AG09319 (cell line): ENCODE results near the gene AKAP1.

ENCODE experiments used
- DNase-seq: peaks from one replicate; pipeline ENCODE4 v3.0.0-alpha.2; 2010; ENCODE audit warnings: low read depth; ENCODE audit errors: extremely low read depth
- TF ChIP-seq, protein P1 (sequence below): IDR thresholded peaks from 2 replicates; pipeline ENCODE4 v1.5.1; 2011; ENCODE audit warnings: low read depth, mild to moderate bottlenecking, inconsistent platforms, low read length, moderate library complexity

Gene AKAP1

DNA sequence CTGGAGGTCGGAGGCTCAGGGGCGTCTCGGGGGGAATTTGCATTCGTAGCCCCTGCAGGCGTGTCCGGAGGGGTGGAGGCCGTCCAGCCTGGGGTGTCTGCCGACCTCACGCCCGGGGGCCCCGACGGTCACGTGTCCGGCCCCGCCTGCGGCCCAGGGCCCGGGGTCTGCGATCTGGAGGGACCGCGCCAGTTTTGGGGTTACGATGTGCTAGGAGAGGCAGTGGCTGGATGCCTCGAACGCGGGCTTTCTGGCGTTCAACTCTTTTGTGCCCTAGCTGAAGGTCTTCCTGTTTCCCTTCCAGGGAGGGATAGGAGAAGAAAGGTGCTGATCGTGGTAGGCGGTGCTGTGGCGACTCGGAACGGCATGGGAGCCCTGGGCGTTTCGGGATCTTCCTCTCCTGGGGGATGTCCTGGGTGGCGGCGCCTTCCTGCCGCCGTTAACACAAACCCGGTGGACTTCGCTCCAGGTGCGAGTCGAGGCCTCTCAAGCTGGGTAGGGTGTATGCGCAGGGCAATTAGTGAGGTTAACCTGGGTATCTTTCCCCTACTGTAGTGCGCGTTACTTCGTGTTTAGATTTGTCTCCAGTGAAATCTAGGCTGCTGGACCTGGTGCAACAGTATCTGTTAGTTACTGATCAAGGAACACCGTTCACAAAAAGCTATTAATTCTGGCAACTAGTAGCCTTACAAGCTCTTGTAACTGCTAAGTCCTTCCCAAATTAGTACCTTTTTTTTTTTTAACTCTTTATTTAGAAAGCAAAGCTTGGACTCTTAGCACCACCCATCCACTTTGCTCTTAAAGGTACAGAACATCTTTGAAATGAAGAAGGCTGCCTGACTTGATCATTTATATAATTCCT lies 1.3 kb downstream of the AKAP1 start:
- TF ChIP-seq, protein P1, sequence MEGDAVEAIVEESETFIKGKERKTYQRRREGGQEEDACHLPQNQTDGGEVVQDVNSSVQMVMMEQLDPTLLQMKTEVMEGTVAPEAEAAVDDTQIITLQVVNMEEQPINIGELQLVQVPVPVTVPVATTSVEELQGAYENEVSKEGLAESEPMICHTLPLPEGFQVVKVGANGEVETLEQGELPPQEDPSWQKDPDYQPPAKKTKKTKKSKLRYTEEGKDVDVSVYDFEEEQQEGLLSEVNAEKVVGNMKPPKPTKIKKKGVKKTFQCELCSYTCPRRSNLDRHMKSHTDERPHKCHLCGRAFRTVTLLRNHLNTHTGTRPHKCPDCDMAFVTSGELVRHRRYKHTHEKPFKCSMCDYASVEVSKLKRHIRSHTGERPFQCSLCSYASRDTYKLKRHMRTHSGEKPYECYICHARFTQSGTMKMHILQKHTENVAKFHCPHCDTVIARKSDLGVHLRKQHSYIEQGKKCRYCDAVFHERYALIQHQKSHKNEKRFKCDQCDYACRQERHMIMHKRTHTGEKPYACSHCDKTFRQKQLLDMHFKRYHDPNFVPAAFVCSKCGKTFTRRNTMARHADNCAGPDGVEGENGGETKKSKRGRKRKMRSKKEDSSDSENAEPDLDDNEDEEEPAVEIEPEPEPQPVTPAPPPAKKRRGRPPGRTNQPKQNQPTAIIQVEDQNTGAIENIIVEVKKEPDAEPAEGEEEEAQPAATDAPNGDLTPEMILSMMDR: no peak
- no peak for DNase-seq

- TF ChIP-seq, protein P1: no peak
- DNase-seq: no peak
Observed at GRCh38 chr17:57088298-57088697, 3.3 kb downstream of the AKAP1 start.

DNA sequence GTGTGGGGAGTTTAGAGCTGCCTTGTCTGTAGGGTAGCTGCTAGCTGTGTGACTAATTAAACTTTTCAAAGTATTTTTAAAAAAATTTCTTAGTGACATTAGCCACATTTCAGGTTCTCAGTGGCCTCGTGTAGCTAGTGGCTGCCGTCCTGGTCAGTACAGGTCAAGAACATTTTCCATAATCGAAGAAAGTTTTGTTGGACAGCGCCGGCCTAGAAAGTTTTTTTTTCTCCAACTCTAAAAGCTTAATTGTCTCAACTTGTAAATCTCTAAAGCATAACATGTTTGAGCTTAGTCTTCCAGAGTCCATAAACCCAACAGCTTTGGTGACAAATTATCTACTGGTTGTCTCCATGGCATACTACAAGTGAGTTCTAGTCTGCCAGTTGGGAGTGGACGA lies 4.3 kb downstream of the AKAP1 start:
- TF ChIP-seq, protein P1: no peak
- DNase-seq: no peak

- no peak for DNase-seq
- TF ChIP-seq, protein P1: no peak
Observed at GRCh38 chr17:57090560-57091185, 5.6 kb downstream of the AKAP1 start.

- DNase-seq: no peak
- TF ChIP-seq, protein P1: no peak
Observed at GRCh38 chr17:57091186-57091618, 6.2 kb downstream of the AKAP1 start.

DNA sequence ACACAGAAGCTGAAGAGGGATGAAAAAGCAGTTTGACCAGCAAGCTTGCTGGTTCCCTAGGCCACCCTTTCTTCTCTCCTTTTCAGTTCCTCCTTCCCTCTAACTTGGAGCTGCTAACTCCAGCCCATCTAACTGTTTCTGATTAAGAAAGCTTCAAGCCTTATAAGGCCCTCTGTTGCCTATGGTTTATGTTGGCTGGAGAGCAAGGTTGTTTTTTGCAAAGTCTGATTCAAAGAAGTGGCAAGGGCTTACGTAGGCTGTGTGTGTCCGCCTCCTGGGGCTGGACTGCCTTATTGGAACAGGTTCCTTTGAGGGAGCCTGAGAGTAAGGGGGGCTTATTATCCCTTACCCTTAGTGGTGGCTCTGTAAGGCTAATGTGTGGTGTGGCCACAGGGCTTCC lies 7.1 kb downstream of the AKAP1 start:
- TF ChIP-seq, protein P1: no peak
- peak; percentile 37 for DNase-seq

DNA sequence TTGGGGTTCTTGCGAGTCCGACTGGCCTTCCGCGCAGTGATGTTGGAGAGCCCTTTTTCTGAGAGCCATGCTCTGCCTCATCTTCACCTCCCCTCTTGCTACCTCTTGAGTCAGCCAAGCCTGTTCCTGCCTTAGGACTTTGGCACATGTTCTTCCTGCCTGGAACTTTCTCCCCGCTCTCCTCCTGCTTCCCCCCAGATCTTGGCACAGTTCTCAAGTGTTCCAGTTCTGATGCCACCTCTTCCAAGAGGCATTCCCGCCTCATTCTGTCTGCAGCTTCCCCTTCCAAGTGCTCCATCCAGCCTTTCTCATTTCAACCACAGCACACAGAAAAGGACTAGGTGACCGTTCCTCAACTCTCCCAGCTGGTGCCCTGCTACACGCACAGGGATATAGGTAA lies 7.7 kb downstream of the AKAP1 start:
- TF ChIP-seq, protein P1: no peak
- DNase-seq: no peak
